ENCODE data around the gene ADCY4.

ADCY4 gene

GRCh38 chr14:24337144-24337823 is 2.4 kb upstream of the ADCY4 start:
- TF ChIP-seq GATA3 (IDR thresholded peaks at IDR 0.05; ENCODE audit: low read depth, low read length) = no peak
- no peak for TF ChIP-seq GATA2 (IDR thresholded peaks at IDR 0.05; ENCODE audit: low read depth, low read length)

- TF ChIP-seq GATA2 (IDR thresholded peaks at IDR 0.05; ENCODE audit: low read depth, low read length) (no peak), GATA3 (IDR thresholded peaks at IDR 0.05; ENCODE audit: low read depth, low read length) (no peak)
These were observed 745 bp upstream of the ADCY4 start for GRCh38 chr14:24335461-24336171.

DNA sequence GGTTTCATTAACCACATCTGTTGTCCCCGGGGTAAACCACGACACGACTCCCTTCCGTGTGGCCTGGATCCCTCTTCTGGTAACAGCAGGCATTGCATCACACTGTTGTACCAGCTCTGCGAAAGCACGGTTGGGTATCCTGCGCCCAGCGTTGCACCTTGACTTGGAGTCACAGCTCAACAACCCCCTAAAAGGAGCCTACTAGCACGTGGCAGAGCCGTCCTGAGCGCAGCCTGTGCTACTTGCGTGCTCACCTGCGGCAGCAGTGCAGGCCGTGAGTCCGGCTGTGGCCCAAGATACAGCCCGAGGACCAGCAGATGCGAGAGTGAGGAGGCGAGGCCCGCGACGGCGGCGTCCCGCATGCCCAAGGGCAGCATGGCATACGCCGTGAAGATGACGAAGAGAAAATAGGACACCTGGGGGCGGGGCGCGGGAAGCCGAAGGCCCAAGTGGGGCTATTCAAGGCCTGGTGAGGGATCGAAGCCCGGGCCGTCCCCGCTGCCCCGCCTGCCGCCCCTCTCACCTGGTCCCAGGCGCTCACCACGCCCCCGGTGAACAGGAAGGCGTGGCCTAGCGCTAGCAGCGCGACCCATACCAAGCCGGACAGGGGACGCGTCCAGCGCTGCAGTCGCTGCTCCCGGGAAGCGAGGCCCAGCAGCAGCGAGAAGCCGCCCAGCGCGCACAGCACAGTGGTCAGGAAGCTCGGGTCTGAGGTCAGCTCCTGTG is 2.4 kb downstream of the ADCY4 start:
- no peak for TF ChIP-seq GATA3 (IDR thresholded peaks at IDR 0.05; ENCODE audit: low read depth, low read length)
- TF ChIP-seq GATA2 (IDR thresholded peaks at IDR 0.05; ENCODE audit: low read depth, low read length) = no peak

DNA sequence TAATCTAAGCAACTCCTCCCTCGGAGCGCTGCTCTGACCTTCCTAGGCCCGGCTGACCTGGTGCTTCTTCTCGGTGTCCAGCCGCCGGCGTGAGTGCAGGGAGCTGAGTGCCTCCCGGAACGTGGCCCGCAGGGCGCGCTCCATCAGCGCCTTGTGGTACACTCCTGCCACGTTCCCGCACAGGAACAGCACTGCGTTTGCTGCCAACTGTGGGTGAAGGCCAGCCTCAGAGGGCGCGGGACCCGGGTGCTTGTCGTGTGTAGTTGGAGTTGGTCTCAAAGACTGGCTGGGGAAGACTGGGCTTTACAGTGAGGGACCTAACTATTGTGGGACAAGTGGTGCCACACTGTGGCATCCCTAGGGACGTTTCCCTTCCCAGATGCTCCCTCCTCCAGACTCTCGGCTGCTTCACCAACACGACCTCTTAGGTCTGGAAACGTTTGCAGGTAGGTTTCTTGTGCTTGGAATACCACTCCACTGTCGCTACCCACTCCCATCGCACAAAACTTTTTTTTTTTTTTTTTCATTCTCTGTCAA is 3.1 kb downstream of the ADCY4 start:
- no peak for TF ChIP-seq GATA3 (IDR thresholded peaks at IDR 0.05; ENCODE audit: low read depth, low read length)
- no peak for TF ChIP-seq GATA2 (IDR thresholded peaks at IDR 0.05; ENCODE audit: low read depth, low read length)

DNA sequence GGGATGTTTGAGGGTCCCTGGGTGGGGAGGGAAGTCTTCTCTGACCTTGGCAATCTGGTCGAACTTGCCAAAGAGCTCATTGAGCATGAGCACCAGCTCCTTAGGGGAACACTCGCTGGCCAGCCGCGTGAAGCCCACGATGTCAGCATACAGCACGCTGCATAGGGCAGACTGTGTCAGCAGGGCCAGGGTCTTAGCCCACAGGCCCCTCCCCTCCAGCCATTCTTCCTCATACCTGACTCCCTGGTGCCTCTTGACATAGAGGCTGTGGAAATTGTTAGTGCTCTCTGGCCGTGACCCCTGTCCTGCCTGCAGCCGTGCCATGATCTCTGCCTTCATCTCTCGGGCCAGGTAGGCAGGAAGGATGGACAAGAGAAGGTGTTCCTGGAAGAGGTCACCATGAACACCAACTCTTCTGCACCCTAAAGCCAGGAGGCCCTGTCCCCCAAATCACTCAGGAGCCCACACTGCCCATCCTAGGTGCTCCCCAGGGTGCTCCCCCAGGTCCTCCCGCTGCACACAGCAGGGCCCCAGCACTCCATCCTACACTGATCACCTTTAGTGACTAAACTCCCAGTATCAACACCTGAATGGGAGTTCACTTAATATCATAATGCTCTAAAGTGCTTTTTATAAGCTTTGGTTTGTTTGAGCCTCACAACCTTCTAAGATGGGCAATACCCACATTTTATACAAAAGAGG is 3.7 kb downstream of the ADCY4 start:
- no peak for TF ChIP-seq GATA3 (IDR thresholded peaks at IDR 0.05; ENCODE audit: low read depth, low read length)
- TF ChIP-seq GATA2 (IDR thresholded peaks at IDR 0.05; ENCODE audit: low read depth, low read length) = no peak

- TF ChIP-seq GATA2 (IDR thresholded peaks at IDR 0.05; ENCODE audit: low read depth, low read length) (no peak), GATA3 (IDR thresholded peaks at IDR 0.05; ENCODE audit: low read depth, low read length) (no peak)
These were observed 5.1 kb downstream of the ADCY4 start for GRCh38 chr14:24329736-24330135.

- no peak for TF ChIP-seq GATA3 (IDR thresholded peaks at IDR 0.05; ENCODE audit: low read depth, low read length)
- no peak for TF ChIP-seq GATA2 (IDR thresholded peaks at IDR 0.05; ENCODE audit: low read depth, low read length)
These were observed 5.7 kb downstream of the ADCY4 start for GRCh38 chr14:24329073-24329663.

- TF ChIP-seq GATA2 (IDR thresholded peaks at IDR 0.05; ENCODE audit: low read depth, low read length) = no peak
- no peak for TF ChIP-seq GATA3 (IDR thresholded peaks at IDR 0.05; ENCODE audit: low read depth, low read length)
These were observed 7.6 kb downstream of the ADCY4 start for GRCh38 chr14:24327303-24327702.

- TF ChIP-seq GATA2 (IDR thresholded peaks at IDR 0.05; ENCODE audit: low read depth, low read length) (no peak), GATA3 (IDR thresholded peaks at IDR 0.05; ENCODE audit: low read depth, low read length) (no peak)
These were observed 8.9 kb downstream of the ADCY4 start for GRCh38 chr14:24325963-24326362.

DNA sequence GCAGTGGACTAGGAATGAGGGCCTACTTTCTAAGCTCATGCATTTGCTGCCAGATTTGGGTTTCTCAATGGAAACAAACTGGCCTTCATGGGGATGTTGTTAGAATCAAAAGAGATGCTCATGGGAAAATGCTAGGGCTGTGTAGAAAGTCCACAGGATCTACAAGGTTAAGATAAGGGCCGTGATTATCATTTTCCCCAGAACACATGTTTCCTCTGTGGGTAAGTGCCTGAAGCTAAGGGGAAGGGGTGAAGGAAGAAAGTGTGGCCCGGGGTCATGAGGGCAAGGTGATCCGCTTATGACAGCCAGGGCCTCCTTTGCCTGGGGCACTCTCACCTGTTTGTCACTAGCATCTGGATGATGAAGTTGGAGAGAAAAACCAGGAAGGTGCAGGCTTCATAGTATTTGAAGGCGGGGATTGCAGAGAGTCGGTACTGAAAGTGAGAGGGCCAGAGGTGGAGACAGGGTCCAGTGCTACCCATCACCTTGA is 9.8 kb downstream of the ADCY4 start:
- TF ChIP-seq GATA3 (IDR thresholded peaks at IDR 0.05; ENCODE audit: low read depth, low read length) = no peak
- TF ChIP-seq GATA2 (IDR thresholded peaks at IDR 0.05; ENCODE audit: low read depth, low read length) = no peak

GRCh38 chr14:24324024-24324423 is 10.8 kb downstream of the ADCY4 start:
- TF ChIP-seq GATA2 (IDR thresholded peaks at IDR 0.05; ENCODE audit: low read depth, low read length) (no peak), GATA3 (IDR thresholded peaks at IDR 0.05; ENCODE audit: low read depth, low read length) (no peak)

GRCh38 chr14:24323341-24323740 is 11.5 kb downstream of the ADCY4 start:
- TF ChIP-seq GATA3 (IDR thresholded peaks at IDR 0.05; ENCODE audit: low read depth, low read length) = no peak
- TF ChIP-seq GATA2 (IDR thresholded peaks at IDR 0.05; ENCODE audit: low read depth, low read length) = no peak

DNA sequence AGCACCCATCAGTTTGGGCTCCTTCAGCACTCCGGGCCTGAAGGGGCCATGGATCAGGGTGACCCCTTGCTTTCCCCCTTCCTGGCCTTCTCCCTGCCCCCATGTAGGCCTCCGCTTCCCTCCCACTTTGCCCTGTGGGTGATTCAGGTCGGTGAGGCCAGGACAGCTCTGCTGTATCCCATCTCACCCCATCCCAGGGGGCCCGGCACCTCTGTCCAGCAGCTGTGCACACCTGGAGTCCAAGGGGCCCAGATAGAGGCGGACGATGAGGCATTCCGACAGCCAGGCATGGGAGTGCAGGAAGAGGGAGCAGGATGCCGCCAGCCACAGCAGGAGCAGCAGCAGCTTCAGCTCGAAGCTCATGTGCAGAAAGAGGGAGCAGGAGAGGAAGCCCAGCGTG is 12.2 kb downstream of the ADCY4 start:
- TF ChIP-seq GATA2 (IDR thresholded peaks at IDR 0.05; ENCODE audit: low read depth, low read length) (no peak), GATA3 (IDR thresholded peaks at IDR 0.05; ENCODE audit: low read depth, low read length) (no peak)

All from SH-SY5Y (cell line).